Parathyroid adenoma (tissue), 2 donors: Measurements from ENCODE around the gene ANKDD1A.

Source experiments
- H2AFZ ChIP-seq: fragments of 300-600 bp; sonication (generic); one replicate; pipeline ENCODE4 v1.7.0; 2017; ENCODE audit warnings: antibody characterized with exemption, mild to moderate bottlenecking
- H3K27ac ChIP-seq: fragments of 300-600 bp; sonication (generic); one replicate; pipeline ENCODE4 v1.7.0; 2017
- H3K27me3 ChIP-seq: fragments of 300-600 bp; sonication (generic); one replicate; pipeline ENCODE4 v1.7.0; 2017; ENCODE audit warnings: low read length; ENCODE audit not compliant: control insufficient read depth, insufficient read depth
- H3K36me3 ChIP-seq: fragments of 300-600 bp; sonication (generic); one replicate; pipeline ENCODE4 v1.7.0; 2017; ENCODE audit warnings: low read length; ENCODE audit not compliant: control insufficient read depth, insufficient read depth
- H3K4me1 ChIP-seq: fragments of 300-600 bp; sonication (generic); one replicate; pipeline ENCODE4 v1.7.0; 2017; ENCODE audit warnings: control low read depth
- H3K4me2 ChIP-seq: fragments of 300-600 bp; sonication (generic); one replicate; pipeline ENCODE4 v1.7.0; 2017; ENCODE audit warnings: low read length
- H3K4me3 ChIP-seq: fragments of 300-600 bp; sonication (generic); one replicate; pipeline ENCODE4 v1.7.0; 2017; ENCODE audit warnings: low read depth, low read length
- H3K79me2 ChIP-seq: fragments of 300-600 bp; sonication (generic); one replicate; pipeline ENCODE4 v1.7.0; 2017; ENCODE audit warnings: control low read depth
- H3K9ac ChIP-seq: fragments of 300-600 bp; sonication (generic); one replicate; pipeline ENCODE4 v1.7.0; 2017; ENCODE audit warnings: mild to moderate bottlenecking
- H3K9me3 ChIP-seq: fragments of 300-600 bp; sonication (generic); one replicate; pipeline ENCODE4 v1.7.0; 2017; ENCODE audit warnings: low read length; ENCODE audit not compliant: control insufficient read depth
- TF ChIP-seq, protein P1 (sequence below): fragments of 300-600 bp; sonication (generic); IDR thresholded peaks from one replicate; pipeline ENCODE4 v1.7.0; 2017; ENCODE audit warnings: antibody characterized with exemption, mild to moderate bottlenecking
- donor health status: primary hyperparathyroidism.

The ANKDD1A gene

DNA sequence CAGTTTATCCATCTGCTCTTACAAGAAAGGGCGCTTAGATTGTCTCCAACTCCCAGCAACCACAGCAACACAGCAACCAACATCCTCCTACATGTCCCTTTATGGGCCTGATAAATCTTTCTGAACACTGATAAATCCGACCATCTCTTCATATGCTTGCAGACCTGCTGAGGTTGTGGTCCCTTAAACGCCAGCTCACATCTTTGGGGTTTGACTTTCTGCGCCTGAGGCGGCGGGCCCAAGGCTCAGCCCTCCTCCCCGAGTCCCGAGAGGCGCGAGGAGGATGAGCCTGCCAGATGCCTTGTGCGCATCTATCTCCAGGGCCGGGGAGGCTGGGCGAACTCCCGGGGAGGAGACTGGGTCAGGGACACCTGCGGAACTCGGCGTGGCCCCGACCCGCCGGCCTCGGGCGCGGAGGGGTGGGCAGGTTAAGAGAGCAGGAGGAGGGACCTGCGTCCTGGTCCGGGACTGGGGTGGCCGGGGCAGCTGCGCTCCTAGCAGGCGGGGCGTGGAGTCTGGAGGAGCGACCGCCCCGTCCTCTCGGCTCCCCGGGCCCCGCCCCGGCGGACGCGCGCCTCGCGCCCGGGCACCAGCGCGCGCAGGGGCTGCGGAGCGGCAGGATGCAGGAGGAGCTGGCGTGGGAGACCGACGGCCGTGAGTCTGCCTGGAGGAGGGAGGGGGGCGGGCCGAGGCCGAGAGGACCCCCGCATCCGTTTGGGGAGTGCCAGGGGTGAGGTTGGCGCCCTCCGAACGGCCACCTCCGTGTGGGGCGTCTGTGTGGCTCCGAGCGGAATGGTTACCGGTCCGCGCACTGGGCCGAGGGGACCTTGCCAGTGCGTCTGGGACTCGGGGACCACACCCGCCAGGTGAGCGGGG lies at the start of gene ANKDD1A:
Gene ANKDD1A (plus strand): TSS at position 592 of the 876 bp plus-strand sequence. CDS start 29 bp downstream, at position 621.
- Histone ChIP-seq H3K27me3 (no peaks in the 10 kb centered on the region), H3K9me3 (no peaks in the 10 kb centered on the region), H3K79me2 (no peaks in the 10 kb centered on the region), H3K27ac (peak within 1 kb of the TSS; percentile 4), H3K4me2 (peak within 1 kb of the TSS; percentile 87), H3K4me1 (no peaks in the 10 kb centered on the region), H3K9ac (no peak within 1 kb of the TSS), H3K36me3 (no peaks in the 10 kb centered on the region), H2AFZ (peak within 1 kb of the TSS; percentile 72), H3K4me3 (peak within 1 kb of the TSS; percentile 52)
- TF ChIP-seq, protein P1, sequence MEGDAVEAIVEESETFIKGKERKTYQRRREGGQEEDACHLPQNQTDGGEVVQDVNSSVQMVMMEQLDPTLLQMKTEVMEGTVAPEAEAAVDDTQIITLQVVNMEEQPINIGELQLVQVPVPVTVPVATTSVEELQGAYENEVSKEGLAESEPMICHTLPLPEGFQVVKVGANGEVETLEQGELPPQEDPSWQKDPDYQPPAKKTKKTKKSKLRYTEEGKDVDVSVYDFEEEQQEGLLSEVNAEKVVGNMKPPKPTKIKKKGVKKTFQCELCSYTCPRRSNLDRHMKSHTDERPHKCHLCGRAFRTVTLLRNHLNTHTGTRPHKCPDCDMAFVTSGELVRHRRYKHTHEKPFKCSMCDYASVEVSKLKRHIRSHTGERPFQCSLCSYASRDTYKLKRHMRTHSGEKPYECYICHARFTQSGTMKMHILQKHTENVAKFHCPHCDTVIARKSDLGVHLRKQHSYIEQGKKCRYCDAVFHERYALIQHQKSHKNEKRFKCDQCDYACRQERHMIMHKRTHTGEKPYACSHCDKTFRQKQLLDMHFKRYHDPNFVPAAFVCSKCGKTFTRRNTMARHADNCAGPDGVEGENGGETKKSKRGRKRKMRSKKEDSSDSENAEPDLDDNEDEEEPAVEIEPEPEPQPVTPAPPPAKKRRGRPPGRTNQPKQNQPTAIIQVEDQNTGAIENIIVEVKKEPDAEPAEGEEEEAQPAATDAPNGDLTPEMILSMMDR: no peak

DNA sequence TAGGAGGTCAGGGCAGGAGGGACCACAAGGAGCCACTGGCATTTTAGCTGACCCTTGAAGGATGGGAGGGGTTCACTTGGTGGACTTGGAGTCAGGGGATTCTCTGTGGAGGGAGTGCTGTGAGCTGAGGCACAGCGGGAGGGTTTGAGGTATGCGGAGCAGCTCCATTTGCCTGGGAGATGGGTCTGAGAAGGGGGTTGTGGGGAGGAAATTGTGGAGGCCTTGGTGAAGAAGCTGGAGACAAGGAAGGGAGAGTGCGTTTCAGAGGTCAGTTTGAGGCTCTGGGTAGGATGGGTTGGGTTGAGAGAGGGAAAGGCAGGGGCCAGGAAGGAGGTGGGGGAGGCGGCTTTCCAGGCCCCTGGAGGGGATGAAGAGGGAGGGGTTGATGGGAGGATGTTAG lies 49.7 kb upstream of the ANKDD1A start:
- peaks cover 4% of the 10 kb centered on the region for H3K79me2 ChIP-seq
- no peak overlapping the region for H3K4me3 ChIP-seq
- no peak overlapping the region for H3K27ac ChIP-seq
- no peaks in the 10 kb centered on the region for H3K9me3 ChIP-seq
- TF ChIP-seq, protein P1: no peak
- H3K27me3 ChIP-seq: no peaks in the 10 kb centered on the region
- H3K4me2 ChIP-seq: no peak overlapping the region
- H3K36me3 ChIP-seq: no peaks in the 10 kb centered on the region
- no peak overlapping the region for H2AFZ ChIP-seq
- no peak overlapping the region for H3K9ac ChIP-seq
- peaks cover 13% of the 10 kb centered on the region for H3K4me1 ChIP-seq

DNA sequence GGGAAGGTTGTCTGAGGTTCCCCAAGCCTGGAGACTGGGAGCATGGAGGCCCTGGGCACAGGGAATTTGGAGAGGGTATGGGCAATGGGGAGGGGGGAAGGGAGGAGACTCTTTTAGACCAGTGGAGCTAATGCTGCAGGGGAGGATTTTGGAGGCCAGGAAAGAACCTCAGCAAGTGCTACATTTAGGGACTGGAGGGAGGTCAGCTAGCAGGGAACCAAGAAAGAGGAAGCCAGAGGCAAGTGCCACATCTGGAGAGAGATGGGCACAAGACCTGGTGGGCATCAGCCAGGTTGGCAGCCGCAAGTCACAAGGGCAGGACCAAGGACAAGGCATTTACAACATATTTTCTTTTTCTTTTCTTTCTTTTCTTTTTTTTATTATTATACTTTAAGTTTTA lies 49.3 kb upstream of the ANKDD1A start:
- Histone ChIP-seq H3K9me3 (no peaks in the 10 kb centered on the region), H3K4me2 (no peak overlapping the region), H3K36me3 (no peaks in the 10 kb centered on the region), H3K4me1 (peaks cover 9% of the 10 kb centered on the region), H3K27me3 (no peaks in the 10 kb centered on the region), H3K79me2 (peaks cover 4% of the 10 kb centered on the region), H3K4me3 (no peak overlapping the region), H2AFZ (no peak overlapping the region), H3K27ac (no peak overlapping the region), H3K9ac (no peak overlapping the region)
- TF ChIP-seq, protein P1: no peak

DNA sequence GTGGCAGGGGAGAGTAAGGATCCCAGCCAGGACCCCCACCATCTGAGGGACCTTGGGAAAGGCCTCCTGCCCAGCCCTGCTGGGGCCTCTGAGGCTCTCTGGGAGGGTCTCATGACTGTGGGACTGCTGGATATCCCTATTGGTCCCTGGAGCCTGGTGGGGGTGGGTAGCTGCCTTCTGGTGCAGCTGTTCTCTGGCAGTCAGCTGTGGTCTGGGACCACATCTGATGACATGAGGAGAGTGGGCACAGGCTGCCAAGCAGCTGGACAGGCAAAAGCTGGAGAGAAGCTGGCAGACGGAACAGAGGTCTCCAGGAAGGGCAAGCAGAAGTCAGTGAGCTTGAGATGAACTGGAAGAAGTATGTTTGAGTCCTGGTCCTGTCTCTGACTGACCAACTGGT lies 47.6 kb upstream of the ANKDD1A start:
- no peak overlapping the region for H3K4me3 ChIP-seq
- H3K79me2 ChIP-seq: peaks cover 4% of the 10 kb centered on the region
- no peak overlapping the region for H3K4me2 ChIP-seq
- no peak overlapping the region for H3K9ac ChIP-seq
- H3K27ac ChIP-seq: no peak overlapping the region
- no peak overlapping the region for H2AFZ ChIP-seq
- H3K36me3 ChIP-seq: no peaks in the 10 kb centered on the region
- H3K4me1 ChIP-seq: no peaks in the 10 kb centered on the region
- no peaks in the 10 kb centered on the region for H3K27me3 ChIP-seq
- no peaks in the 10 kb centered on the region for H3K9me3 ChIP-seq
- TF ChIP-seq, protein P1: no peak
